ENCODE results near the gene STX1A.
A peak's percentile ranks its signal among the peaks of the same experiment; 100 is the strongest.

STX1A gene

GRCh38 chr7:73718905-73719805, at the start of gene STX1A:
TSS of gene STX1A (minus strand) at chr7:73719669. CDS start at chr7:73719631, 38 bp downstream.
- DNase-seq: peak; percentile 50 to 66

- DNase-seq: no peak
Observed at GRCh38 chr7:73768641-73769480, 49.4 kb upstream of the STX1A start.

- DNase-seq: no peak
Observed at GRCh38 chr7:73766556-73767229, 47.2 kb upstream of the STX1A start.

GRCh38 chr7:73762659-73762999, 43.2 kb upstream of the STX1A start:
- no peak for DNase-seq

GRCh38 chr7:73761854-73762658, 42.6 kb upstream of the STX1A start:
- no peak for DNase-seq

GRCh38 chr7:73758581-73759138, 39.2 kb upstream of the STX1A start:
- DNase-seq: no peak

- no peak for DNase-seq
Observed at GRCh38 chr7:73749931-73750776, 30.7 kb upstream of the STX1A start.

GRCh38 chr7:73746378-73746777, 26.9 kb upstream of the STX1A start:
- no peak for DNase-seq

- peak; percentile 95 to 98 for DNase-seq
Observed at GRCh38 chr7:73742753-73743641, 23.5 kb upstream of the STX1A start.

- no peak for DNase-seq
Observed at GRCh38 chr7:73742338-73742752, 22.9 kb upstream of the STX1A start.

GRCh38 chr7:73741600-73741999, 22.1 kb upstream of the STX1A start:
- DNase-seq: peak; percentile 65 to 70

GRCh38 chr7:73740771-73741170, 21.3 kb upstream of the STX1A start:
- DNase-seq: peak in 1 of 2 experiments; percentile 61

GRCh38 chr7:73740212-73740611, 20.7 kb upstream of the STX1A start:
- no peak for DNase-seq

- DNase-seq: no peak
Observed at GRCh38 chr7:73739387-73739767, 19.9 kb upstream of the STX1A start.

GRCh38 chr7:73738612-73739386, 19.3 kb upstream of the STX1A start, which contains the start of gene ABHD11:
TSS of gene ABHD11 (minus strand) at chr7:73738802. CDS start at chr7:73738770, 32 bp downstream.
- DNase-seq: peak; percentile 96 to 98

- peak in 1 of 2 experiments; percentile 54 for DNase-seq
Observed at GRCh38 chr7:73738220-73738611, 18.7 kb upstream of the STX1A start.

- no peak for DNase-seq
Observed at GRCh38 chr7:73737491-73738219, 18.2 kb upstream of the STX1A start.

- DNase-seq: no peak
Observed at GRCh38 chr7:73736885-73737284, 17.4 kb upstream of the STX1A start.

Measured in NCI-H1930 (cell line).